Endometrial microvascular endothelial cells (primary cell): ENCODE data around the gene SACM1L. TPM values are rescaled to one million over a fixed set of nuclear protein-coding genes. Genes with fewer than 3 reads are reported as not detected.
"Not testable (repeated sequence)": the region's sequence is repeated elsewhere in the genome, so short reads cannot be mapped to it uniquely, and the experiment has no call there.

Experiments used
- in situ Hi-C: cut with HindIII; loops from 2 replicates; pipeline ENCODE4 v1.10.0; 2017; ENCODE audit warnings: low sequenced_read_pairs, low pct_unique_long_range_greater_than_20kb; ENCODE audit errors: inconsistent ontology term
- total RNA-seq: library from RNA; depleted of rRNA; stranded (reverse); fragments of >200 nt; gene quantifications from one replicate; pipeline ENCODE4 v1.2.3, GENCODE V29; 2015; ENCODE audit errors: inconsistent ontology term

SACM1L gene
- total RNA-seq, 1 donor from 2014 or later = 39.1 TPM

- in situ Hi-C loops = loop anchor here (25.0 kb wide), 2 partner anchors 152 to 627 kb away; partner anchors contain the start of gene CLEC3B
Measured at GRCh38 chr3:45664578-45664977, 24.6 kb upstream of the SACM1L start.

- in situ Hi-C loops = loop anchor here (25.0 kb wide), 2 partner anchors 153 to 628 kb away; partner anchors contain the start of gene CLEC3B
Measured at GRCh38 chr3:45665101-45665572, 24.1 kb upstream of the SACM1L start.

GRCh38 chr3:45666757-45667431 is 22.3 kb upstream of the SACM1L start:
- in situ Hi-C loops = loop anchor here (25.0 kb wide), 2 partner anchors 155 to 630 kb away; partner anchors contain the start of gene CLEC3B

DNA sequence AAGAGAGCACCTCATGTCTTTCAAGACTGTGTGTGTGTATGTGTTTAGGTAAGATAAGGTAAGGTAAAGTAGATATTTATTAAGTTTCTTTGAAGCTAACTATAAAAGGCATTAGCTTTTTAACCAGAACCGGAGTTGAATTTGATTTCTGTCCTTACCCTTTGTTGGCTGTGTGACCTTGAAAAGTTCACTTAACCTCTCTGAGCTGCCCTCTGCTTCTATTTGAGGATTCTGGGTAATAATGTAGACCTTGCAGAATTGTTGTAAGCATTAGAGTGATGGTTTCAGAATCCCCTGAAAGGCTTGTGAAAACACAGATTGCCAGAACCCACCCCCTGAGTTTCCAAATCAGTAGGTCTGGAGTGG is 21.6 kb upstream of the SACM1L start:
- in situ Hi-C loops = loop anchor here (25.0 kb wide), 2 partner anchors 155 to 630 kb away; partner anchors contain the start of gene CLEC3B

DNA sequence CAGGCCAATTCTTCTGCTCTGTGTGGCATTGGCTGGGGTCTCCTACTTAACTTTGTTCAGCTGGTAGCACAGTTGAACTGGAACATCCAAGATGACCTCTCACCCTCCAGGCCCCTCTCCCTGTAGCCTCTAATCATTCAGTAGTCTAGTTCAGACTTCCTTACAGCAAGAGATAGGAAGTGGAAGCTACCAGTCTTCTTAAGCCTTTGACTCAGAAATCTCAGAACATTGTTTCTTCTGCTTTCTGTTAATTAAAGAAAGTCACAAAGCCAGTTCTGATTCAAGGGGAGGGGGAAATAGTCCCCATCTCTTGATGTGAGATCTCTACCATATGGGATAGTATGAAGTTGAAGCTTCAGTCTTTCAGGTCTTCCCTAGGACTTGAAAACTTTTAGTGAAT is 18.8 kb upstream of the SACM1L start:
- in situ Hi-C loops = loop anchor here (25.0 kb wide), 2 partner anchors 158 to 633 kb away; partner anchors contain the start of gene CLEC3B

- in situ Hi-C loops = loop anchor here (25.0 kb wide), 2 partner anchors 159 to 634 kb away; partner anchors contain the start of gene CLEC3B
Measured at GRCh38 chr3:45670991-45671390, 18.2 kb upstream of the SACM1L start.

DNA sequence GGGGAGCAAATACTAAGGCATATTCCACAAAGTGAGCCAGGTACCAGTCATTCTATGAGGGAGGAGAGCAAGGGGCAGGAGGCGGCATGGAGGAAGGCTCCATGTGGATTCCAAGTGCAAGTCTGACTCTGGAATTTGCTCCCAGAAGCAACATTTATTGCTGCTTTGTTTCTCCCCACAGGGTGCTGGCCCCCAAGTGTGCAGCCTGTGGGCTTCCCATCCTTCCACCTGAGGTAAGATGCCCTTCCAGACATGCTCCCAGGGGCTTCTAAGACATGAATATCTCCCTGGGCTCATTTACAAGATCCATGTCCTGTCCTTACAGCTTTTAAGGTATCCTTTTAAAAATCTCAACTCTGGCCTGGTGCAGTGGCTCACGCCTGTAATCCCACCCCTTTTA is 15.9 kb upstream of the SACM1L start:
- in situ Hi-C loops = loop anchor here (25.0 kb wide), 2 partner anchors 161 to 636 kb away; partner anchors contain the start of gene CLEC3B

DNA sequence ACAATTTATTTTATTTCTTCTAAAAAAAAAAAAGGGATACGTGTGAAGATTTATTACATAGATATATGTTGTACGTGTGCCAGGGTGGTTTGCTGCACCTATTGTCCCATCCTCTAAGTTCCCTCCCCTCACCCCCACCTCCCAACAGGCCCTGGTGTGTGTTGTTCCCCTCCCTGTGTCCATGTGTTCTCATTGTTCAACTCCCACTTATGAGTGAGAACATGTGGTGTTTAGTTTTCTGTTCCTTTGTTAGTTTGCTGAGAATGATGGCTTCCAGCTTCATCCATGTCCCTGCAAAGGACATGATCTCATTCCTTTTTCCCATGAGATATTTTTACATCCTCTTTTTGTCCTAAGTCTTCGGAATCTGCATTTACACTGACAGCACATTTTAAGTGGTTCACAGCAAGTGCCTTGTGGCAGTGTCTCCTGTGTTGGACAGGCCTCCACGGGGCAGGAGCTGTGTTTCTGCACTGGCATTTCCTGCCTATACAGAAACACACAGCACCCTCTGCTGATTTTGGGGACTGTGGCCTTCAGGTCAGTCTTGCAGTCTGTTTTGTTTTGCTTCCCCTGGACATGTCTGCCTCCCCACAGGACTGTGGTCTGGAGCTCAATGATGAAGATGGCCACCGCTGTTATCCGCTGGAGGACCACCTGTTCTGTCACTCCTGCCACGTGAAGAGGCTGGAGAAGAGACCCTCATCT is 12.7 kb upstream of the SACM1L start:
- in situ Hi-C loops = no loop called here

- in situ Hi-C loops = no loop called here
Measured at GRCh38 chr3:45677033-45677446, 12.2 kb upstream of the SACM1L start.

GRCh38 chr3:45677841-45678240 is 11.4 kb upstream of the SACM1L start:
- in situ Hi-C loops = no loop called here

DNA sequence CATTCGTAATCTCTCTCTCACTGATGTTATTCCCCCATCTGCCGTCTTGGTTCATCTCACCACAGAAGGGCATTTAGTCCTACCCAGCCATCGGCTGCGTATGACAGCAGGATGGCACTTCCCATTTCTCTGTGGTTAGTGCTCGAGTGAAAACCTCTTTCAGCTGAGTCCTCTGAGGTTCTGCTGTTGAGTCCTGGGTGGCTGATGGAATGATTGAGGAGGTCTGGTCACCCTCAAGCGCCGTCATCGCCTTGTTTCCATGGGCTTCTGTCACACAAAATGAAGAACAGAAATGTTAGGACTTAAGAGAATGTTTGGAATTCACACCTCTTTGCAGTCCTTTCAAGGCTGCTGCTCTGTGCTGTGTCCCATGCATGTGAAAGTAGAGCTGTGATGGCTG is 9.4 kb upstream of the SACM1L start:
- in situ Hi-C loops = no loop called here

DNA sequence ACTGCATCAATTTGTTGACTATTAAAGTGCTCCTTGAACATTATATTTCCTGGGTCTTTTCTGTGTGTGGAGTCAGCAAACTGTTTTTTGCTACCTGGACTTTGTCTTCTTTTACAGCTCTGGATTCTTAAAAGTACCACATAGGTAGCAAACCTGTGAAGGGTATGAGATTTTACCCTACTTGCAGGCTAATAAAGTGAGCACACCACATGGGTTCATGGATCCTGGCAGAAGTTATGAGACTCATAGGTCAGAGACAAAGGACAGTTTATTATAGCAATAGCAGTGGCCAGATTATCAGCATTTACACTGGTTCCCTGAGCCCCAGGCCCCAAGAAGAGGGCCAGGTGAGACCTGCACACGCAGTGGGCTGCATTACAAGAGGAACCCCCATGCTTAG is 8.0 kb upstream of the SACM1L start:
- in situ Hi-C loops = no loop called here

GRCh38 chr3:45681846-45682245 is 7.3 kb upstream of the SACM1L start:
- in situ Hi-C loops = no loop called here

DNA sequence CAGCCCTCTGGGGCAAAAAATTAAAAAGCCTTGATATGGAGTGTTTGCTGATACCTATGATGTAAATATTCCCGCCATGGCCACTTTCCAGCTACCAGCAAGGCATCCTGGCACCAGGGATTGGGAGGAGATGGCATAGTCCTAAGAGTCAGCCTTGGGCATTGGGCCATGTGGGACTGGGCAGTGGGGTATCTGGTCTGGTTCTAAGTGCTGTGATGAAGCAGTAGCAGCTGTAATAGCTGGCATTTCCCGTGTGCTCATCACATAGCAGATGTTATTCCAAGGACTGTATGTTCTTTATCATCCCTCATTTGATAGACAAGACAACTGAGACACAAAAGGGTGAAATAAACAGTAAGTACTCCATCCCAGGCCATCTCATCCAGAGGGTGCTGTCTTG is 6.9 kb upstream of the SACM1L start:
- in situ Hi-C loops = no loop called here

- in situ Hi-C loops = no loop called here
Measured at GRCh38 chr3:45682786-45683185, 6.4 kb upstream of the SACM1L start.

DNA sequence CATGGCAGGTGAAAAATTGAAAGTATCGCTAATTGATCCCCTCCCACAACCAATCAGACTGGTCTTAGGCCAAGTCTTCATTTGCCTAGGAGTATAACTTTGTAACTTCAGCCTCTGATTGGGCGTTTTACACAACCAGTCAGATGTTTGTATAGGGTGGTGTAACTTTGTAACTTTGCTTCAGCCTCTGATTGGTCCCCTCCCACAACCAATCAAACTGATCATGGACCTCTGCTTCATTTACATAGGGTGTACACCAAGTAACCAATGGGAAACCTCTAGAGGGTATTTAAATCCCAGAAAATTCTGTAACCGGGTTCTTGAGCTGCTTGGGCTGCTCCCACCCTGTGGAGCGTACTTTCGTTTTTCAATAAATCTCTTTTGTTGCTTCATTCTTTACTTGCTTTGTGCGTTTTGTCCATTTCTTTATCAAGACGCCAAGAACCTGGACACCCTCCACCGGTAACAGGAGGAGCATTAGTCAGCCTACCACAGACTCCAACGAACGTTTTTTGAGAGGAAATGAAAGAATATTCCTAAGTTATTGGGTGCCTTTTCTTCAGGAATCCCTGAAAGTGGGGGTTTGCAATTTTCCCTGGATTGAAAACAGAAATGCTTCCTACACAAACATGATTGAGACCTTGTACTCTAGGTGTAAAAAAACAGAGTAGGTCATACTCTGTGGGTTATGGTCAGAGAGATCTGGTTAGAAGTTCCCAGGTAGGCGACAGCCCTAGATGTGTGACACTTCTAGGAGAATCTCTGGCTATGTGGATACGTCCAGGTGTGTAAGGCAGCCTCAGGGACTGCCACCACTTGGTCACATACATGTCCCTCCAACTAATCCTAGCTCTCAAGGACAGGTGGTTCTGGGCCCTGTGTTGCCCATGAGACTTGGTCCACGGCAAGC is 5.5 kb upstream of the SACM1L start:
- in situ Hi-C loops = no loop called here

DNA sequence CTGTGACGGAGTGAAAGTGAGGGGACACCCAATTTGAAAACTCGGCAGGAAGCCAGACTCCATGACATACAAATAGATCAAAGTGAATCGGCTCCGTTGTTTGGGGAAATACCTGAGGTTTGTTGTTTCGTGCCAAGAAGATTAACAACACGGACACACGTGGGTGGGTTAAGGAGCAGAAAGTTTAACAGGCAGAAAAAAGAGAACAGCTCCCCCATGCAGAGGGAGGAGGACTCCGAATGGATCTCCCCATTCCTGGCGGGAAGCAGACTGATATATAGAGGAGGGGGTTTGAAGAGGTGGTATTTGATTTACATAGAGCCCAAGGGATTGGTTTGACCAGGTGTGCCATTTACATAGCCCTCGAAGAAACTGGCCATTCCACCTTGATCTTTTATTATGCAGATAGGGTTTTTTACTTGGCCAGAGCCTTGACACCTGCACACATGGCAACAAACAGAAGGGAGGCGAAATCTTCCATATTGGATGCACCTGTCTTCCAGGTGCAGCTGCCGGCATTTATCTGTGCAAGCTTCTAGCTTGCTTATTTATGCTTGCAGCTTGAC is 4.8 kb upstream of the SACM1L start:
- in situ Hi-C loops = no loop called here

- in situ Hi-C loops = not testable (repeated sequence)
Measured at GRCh38 chr3:45685722-45686121, 3.5 kb upstream of the SACM1L start.

DNA sequence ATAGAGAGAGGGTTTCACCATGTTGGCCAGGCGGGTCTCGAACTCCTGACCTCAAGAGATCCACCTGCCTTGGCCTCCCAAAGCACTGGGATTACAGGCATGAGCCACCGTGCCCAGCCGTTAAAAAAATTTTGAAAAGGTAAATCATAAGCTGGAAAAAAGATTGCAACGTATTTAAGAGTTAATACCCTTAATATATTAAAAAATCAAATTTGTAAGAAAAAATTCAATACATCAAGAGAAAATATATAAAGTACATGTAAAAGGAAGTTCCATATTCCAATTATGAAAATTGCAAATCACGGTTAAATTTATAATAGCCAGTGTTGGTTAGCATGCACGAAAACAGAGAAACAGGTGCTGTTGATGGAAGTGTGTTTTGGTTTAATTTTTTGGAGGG is 2.3 kb upstream of the SACM1L start:
- in situ Hi-C loops = no loop called here
